ENCODE data around the gene HDAC4.
"Not testable (repeated sequence)": the region's sequence is repeated elsewhere in the genome, so short reads cannot be mapped to it uniquely, and the experiment has no call there.

The HDAC4 gene

DNA sequence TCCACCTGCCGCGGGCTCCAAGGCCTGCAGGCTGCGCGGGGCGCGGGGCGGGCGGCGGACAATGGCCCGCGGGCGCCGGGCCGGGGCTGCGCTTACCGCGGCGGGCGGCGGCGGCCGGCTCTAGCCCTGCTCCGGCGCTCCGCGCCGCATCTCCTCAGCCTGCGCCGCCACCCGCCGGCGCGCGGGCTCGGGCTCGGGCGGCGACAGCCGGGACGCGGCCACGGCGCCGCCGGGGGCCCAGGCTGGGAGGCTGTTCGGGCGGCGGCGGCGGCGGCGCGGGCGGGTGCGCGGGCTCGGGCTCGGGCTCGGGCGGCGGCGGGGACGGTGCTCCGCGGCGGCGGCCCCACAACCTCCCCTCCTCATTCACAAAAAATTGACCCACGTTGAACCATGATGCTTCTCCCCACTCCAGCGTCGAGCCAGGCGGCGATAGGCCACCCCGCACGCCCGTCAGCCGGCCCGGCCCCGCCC is at the start of gene HDAC4:
HDAC4 (minus strand) TSS at position 425 of the 471 bp plus-strand sequence. CDS start 48,321 bp downstream, outside the sequence.
- no peak for DNase-seq

DNA sequence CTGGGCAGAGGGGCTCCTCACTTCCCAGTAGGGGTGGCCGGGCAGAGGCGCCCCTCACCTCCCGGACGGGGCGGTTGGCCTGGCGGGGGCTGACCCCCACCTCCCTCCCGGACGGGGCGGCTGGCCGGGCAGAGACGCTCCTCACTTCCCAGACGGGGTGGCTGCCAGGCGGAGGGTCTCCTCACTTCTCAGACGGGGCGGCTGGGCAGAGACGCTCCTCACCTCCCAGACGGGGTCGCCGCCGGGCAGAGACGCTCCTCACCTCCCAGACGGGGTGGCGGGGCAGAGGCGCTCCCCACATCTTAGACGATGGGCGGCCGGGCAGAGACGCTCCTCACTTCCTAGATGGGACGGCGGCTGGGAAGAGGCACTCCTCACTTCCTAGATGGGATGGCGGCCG is 48.6 kb upstream of the HDAC4 start:
- not testable (repeated sequence) for DNase-seq

DNA sequence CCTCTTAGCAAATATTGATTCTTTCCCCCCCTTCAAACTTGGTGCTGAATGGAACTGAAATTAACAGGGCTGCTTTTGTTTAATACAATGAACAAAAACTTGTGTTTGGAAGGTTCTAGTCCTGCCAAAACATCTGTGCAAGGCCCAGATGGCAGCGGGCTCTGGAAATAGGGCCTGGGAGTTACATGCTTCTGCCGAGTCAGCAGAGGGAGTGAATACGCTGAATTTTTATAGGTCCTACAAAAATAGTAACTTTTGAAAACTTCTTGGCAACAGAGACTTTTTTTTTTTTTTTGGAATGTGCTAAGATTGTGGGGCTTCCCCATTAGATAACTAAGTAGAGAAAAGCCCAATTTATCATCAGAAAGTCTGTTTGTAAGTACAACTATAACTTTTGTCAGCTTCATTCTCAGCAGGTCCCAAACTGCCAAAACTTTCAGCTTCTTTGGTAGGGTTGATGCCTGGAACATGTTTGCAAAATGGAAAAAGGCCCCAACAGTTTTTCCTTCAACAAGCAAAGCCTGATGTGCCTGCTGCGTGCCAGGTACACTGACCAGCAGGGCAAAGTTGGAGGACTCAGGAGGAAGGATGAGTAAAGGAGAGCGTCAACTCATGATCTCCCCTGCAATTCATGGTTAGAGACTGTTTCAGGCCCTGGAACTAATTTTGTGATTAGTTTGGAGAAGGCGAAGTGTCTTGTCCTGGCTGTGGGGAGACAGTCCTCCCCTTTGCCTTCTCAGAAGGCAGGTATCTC is 45.1 kb upstream of the HDAC4 start:
- DNase-seq = no peak

DNA sequence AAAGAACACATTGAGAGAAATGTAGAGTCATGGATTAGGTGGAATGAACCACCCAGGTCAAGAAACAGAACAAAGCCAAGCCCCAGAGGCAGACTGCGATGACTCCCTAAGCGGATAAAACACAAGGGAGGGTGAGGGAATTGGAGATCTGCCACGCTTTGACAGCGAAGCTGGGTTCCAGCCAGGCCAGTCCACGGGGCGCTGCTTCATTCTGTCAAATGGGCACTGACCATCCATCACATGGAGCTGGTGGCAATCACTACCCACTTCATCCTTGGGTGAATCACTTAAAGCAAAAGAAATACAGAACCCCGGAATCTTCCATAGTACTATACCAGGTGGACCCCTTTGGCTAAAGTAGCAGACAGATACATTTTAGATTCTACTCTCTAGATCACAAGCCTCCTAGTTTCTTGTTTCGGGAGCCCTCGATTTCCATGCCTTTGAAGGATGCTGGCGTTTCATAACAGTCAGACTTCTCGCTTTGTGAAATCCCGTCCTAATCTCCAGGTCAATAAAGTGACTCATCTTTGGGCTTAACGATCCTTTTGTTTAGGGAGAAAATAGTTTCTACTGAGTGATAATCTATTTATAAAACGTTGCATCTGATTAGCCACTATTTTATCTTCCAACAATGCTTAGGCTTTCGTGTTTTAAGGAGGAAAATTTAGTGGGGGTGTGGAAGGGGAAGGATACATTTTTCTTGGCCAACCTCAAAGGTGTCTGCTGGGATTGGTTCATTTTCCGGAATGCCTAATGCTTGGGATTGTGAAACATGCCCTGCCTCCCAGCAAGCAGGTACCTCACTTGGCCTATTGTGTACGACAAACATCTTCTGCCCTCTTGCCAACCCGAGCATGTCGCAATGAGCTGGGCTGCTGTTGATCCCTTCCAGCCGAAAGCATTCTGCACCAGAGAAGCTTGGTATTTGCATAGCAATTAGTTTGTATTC is 44.1 kb upstream of the HDAC4 start:
- no peak for DNase-seq

DNA sequence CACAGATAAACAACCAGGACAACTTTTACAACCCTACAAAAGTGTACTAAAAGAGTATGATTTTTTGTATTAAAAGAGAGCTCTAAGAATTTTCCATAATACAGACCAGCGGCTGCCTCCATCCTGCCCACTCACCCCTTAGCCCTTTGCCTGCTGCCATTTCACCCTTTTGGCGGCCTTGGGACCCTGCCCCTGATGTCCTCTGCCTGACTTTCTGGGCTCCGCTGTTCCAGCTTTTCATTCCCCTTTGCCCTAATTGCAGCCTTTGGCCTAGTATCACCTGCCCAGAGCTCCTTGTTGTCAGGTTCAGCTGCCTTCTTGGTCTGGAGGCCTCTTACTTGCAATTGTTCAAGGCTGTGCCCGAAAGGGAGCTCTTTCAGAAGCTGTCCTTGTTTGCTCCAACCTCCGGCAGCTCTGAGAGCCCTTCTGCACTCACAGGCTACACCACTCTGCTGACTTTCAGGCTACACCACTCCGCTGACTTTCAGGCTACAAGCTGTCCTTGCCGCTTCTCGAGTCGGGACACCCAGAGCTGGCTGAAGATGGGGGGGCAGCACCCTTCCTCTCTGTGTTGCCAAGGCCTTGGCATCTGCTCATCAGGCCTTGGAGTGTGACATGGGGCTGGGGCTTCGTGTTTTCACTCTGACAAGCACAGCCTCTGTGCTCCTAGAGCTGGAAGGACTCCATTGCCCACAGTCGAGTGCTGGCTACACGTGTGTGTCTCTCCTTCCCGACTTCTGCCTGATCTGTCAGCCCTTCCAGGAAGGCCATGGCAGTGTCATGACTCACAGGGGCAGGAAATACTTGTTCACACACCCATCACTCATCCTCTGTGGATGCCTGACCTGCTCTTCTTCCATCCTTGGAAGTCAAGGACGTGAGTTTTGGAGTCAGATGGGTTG is 43.1 kb upstream of the HDAC4 start:
- DNase-seq = no peak

DNA sequence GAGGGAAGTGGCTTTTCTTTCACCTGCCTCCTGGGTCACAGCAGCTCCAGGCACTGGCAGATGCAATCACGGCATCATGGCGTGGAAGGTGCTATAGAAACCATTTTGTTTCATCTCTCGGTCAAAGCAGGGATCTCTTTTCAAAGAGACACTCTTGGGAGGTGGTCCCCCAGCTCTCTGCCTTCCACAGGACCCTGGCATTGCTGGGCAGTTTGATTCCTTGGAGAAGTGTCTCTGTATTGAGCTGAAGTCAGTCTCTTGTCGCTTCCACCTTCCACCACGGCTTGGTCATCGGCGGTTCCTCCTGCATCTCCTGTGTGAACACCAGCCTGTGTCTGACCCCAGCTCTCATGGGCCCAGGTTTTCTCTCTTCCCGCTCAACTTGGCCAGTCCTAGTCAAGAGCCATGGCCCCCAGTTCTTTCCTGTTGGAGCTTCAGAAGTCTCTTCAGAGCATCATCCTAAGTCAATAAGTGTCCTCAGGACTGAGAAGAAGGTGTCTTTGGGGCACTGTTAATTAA is 42.3 kb upstream of the HDAC4 start:
- DNase-seq = no peak

DNA sequence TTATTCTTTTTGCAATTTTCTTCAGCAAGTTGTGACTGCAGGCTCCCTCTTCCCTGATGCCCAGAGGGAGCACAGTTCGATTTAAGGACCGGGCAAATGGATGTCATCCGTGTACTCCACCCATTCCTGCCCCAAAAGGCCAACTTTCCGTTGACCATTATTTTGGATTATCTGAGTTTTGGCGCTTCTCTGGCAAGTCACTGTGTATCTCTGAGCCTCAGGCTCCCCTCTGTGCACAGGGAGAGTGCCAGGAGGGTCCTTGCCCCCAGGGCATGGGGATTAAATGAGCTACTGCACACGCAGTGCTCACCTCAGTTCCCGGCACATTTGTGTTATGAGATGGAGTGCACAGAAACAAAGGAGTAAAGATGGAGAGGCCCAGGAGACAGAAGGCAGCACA is 41.4 kb upstream of the HDAC4 start:
- no peak for DNase-seq

DNA sequence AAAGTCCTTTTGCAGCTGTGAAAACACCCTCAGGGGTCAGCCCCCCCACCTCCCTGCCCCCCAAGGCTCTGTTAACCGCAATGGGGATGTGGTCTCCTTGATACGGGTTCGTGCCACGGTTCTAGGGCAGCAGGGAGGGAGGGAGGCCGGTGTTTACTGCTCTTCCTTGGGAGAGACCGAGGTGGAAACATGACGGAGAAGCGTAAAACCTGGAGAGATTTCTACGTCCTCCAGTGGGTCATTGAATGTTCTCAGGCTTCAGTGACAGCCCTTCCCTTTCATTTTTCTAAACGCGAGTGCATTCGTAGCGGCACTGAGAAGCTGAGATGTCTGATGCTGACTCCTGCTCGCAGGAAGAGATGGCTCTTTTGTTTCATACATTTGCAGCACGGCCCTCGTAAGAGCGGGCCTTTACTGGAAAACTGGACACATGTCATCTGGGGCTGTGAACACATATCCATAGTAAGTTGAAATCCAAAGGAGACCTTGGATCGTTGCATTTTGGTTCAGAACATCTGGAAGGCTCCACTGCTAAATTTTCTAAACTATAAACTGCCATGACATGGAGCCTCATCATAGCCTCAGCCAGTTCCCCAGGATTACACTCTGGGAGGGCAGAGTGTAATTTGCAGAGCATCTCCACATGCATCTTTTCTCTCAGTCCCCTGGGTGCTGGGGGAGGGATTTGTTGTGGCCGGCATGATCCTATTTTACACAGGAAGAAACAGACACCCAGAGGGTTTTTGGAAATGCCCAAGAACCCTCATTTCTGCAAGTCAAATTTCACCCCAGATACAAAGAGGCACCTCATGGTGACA is 40.6 kb upstream of the HDAC4 start:
- peak in 1 of 2 donors; percentile 29 for DNase-seq

DNA sequence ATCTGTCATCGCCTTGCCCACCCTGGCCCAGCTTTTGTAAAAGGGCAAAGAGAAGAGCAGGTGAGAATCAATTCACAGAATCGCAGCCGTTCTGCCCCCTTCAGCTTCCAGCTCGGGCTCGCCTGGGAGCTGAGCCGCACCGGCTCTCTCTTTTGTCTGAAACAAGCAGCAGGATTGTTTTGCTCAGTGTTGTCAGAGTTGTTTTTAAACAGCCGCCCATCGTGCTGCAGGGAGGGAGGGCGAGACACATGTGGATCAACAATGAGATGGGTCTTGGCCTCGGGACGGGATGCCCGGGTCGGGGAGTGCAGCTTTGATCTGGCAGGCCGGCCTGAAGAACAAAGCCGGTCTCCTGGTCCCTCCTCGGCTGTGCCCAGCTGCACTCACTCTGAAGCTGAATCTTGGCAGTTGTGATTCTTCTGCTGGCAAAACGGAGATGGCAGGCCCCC is 39.7 kb upstream of the HDAC4 start:
- DNase-seq = no peak

DNA sequence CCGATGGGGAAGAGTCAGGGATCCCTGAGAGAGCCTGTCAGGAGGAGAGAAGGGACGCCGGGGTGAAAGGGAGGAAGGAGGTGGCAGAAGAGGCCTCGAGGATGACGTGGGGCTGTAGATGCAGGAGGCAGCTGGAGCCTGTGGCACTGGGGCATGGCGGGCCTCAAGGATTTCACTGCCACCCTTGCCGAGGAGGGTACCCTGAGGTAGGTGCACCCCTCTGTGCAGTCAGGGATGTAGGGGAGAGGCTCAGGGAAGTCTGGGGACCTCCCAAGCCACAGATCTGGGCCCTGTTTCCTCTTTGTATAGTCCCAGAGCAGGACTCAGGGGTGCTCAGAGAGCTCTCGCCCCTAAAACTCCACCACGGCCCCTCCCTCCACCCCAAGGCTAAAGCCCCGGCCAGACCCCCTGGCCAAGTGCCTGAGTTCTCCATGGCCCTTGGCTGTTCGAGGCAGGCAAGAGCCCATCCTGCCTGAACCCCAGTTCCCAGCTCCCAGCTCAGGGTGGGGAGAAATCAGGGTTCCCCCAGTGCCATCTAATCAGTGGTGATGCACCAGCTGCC is 39.0 kb upstream of the HDAC4 start:
- no peak for DNase-seq

DNA sequence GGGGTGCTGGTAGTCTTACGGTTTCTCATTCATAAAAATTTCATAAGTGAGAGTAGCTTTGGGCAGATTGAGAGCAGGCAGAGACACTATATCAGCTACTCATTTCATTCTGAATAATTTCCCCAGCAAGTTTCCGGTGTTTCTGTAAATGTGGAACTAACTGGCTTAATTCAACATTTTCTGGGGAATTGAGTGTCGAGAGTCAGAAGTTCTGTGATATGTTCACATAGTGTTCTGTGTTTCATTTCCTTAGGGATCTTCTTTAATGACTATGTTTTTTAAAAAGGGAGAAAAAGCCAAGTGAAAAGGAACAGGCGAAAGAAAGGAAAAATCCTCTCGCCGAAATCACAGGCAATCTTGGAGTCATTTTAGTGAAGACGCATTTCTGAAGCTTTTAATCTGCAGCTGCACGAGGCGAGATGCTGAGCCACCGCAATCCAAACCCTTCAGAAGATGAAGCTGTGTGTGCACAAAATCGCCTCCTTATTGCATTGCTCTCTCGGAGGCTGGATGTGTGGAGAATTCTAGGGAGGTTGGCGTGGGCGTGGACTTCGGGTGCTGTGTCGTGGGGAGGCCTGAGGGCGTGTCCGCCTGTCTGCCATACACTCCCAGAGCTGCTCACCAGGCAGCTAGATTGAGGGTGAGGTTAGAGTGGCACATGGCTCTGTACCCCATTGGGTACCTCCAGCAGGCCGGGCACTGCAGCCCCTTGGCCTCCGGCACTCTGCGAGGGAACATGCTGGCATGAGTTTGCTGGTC is 38.4 kb upstream of the HDAC4 start:
- no peak for DNase-seq

DNA sequence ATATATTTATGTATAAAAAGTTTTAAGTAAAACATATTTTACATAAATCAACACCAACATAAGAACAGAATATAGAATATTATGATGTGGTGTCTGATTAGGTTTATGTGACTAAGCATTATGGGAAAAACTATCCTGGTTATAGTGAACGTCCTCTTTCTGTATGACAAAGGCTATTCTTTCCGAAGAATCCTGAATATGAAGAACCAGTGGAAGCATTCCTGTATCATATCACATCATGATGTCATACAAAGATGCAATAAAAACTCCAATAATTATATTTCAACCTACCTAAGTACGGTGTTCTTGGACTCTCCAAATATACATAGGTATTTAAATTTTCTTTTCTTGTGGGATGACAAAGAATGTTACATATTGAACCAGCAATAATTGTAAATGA is 37.5 kb upstream of the HDAC4 start:
- DNase-seq = no peak

DNA sequence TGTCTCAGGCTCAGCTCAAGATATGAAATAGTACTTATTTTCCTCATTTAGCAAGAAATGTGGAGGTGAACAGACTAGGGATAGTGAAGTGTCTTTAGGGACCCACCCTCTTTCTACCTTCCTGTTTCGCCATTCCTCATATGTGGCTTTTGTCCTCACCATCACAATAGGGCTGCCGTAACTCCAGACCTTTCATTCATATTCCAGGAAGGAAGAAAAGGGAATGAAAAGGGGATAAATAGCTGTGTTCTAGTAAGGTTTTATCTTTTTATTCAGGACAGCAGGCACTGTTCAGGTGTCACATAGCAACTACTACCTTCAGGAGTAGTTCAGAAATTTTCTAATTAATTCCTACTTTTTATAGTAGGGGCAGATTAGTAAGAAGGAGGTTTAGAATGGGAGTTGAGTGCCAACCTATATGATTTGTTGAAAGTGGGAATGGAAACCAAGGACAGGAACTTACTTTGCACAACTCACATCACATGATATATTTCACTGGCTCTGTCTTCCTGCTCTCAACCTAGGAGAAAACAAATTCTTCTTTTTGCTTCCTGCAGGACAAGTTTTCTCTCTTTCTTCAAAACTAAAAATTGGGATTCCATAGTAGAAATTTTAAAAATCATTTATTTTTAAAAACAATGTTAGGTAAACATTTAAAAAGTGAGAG is 36.0 kb upstream of the HDAC4 start:
- no peak for DNase-seq

DNA sequence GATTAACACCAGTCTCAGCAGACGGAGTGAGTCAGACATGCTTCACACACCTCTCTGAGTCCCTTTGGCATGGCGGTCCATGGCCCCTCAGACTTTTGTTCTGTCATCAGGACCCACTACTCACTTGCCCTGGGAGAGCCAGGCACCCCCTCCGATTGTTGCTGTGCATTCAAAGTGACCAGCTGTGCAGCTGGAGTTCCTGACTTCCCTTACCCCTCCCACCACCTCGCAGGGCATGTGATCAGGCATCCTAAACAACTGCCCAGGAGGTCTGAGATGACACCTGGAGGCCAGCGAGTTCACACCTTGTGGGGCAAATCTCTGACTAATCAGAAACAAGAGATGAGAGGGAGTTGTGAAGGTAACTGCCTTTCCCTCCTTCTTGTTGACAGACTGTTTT is 35.3 kb upstream of the HDAC4 start:
- no peak for DNase-seq

DNA sequence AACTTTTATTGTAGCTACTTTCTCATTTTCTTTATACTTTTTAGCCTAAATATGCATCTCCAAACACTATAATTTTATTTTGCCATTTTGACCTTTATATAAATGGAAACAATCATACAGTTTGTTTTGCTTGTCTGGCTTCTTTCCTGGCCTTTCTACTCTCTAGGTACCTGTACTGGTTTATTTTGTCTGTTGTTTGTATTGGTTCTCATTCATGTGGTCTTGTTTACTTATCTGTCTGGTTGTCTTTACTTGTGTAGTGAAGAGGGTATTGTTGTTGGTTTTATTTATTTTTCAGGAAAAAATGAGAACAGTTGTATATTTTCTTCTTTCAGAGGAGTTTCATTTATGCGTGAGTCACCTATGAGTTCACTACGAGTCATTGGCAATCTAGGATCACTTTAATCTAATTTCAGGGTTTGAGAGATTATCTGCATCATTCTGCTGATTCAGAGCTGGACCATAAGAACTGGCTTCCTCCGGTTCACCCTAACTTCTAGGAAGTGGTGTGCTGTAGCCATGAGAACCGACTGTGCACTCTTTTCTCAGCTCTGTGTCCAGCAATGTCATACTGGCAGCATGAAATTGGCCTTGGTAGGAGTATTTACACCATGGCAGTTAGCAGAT is 33.1 kb upstream of the HDAC4 start:
- no peak for DNase-seq

DNA sequence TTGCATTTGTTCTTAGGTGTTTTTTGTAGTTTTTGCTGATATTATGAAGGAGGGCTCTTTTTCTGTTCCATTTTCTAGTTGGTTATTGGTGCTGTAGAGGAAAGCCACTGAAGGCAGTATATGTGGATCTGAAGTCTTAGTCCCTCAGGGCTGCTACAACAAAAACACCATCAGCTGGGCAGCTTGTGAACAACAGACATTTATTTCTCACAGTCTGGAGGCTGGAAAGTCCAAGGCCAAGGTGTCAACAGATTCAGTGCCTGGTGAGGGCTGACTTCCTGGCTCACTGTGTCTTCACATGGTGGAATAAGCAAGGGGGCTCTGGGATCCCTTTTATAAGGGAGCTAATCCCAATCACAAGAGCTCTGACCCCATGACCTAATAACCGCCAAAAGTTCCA is 31.4 kb upstream of the HDAC4 start:
- no peak for DNase-seq

DNA sequence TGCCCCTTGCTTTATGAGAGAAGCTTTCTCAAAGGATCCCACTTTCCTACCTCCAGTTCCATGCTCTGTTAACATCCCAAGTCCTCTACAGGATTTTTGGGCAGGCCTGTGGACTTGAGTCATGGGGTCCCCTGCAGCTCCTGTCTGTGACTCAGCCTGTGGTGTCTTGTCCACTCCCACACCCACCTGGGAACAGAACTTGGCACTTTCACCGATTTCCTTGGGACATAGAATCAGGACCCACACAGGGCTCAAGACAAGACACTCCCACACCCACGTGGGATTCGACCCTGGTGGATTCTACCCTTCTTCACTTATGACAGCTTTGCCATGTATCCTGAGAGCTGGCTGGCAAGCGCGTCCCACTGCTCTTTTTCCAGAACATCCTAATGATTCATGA is 30.7 kb upstream of the HDAC4 start:
- no peak for DNase-seq

DNA sequence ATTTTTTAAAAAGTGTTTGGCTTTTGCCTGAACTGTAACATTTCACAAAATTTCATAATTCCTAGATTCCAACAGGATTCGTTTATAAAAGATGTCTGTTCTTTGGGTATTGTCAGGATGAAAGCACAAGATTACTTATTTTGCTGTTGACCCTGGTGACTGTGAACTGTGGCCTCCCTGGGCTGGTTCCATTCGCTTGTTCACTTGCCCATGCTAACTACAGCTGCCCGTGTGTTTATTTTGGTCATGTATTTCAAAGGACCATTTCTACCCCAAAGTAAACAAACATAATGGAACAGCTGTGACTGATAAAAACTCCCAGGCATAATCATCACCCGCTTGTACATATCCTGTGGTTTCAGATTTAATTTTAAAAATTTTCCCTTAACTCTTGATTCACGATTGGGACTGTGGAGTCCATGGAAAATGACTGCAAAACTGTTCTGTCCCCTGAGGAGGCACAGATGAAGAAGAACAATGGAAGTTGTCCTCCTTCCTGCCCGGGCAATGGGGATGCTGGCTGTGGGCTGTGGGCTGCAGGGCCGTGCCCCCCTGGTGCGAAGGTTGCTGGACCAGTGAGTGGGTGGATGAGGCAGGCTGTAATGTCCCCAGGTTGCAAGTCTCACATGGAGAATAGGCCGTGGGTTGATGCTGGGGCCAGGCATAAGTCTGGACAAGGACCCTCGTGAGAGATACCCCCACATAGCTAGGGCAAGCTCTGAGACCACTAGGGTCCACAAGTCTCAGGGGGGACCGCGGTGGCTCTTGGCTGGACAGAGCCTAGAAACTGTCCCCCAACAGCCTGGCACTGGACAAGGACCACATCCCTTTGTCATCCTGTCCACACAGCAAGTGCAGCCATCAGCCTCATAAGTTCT is 28.9 kb upstream of the HDAC4 start:
- DNase-seq = no peak
